Left ventricle myocardium inferior (tissue), 1 donor: Measurements from ENCODE around the gene ACOX2. TPM values are rescaled to one million over a fixed set of nuclear protein-coding genes. Genes with fewer than 3 reads are reported as not detected.
"Not testable (repeated sequence)": the region's sequence is repeated elsewhere in the genome, so short reads cannot be mapped to it uniquely, and the experiment has no call there.

Experiments
- DNase-seq: peaks from one replicate; pipeline ENCODE4 v3.0.0-alpha.2; 2020
- H3K27ac ChIP-seq: fragments of 200-600 bp; replicated peaks from 2 replicates; pipeline ENCODE4 v1.8.0; 2021
- H3K27me3 ChIP-seq: fragments of 200-600 bp; 2 replicates; pipeline ENCODE4 v1.8.0; 2021; ENCODE audit warnings: low read depth
- H3K36me3 ChIP-seq: fragments of 200-600 bp; 2 replicates; pipeline ENCODE4 v1.8.0; 2021
- H3K4me1 ChIP-seq: fragments of 200-600 bp; 2 replicates; pipeline ENCODE4 v1.8.0; 2021
- H3K4me3 ChIP-seq: fragments of 200-600 bp; 2 replicates; pipeline ENCODE4 v1.8.0; 2021; ENCODE audit warnings: mild to moderate bottlenecking, moderate library complexity
- H3K9me3 ChIP-seq: fragments of 200-600 bp; replicated peaks from 2 replicates; pipeline ENCODE4 v1.8.0; 2021
- intact Hi-C: fragments of 100-400 bp; cut with micrococcal nuclease; formaldehyde crosslinking; loops from one replicate; pipeline ENCODE4 v1.11.0; 2022
- total RNA-seq: library from RNA; stranded (reverse); fragmentation: NEBNext Ultra II Directional; extraction: Animal tissue kit (Norgen Biotek cat#: 25700); gene quantifications from one replicate; pipeline ENCODE4 v1.2.1, GENCODE V29; 2021
- TF ChIP-seq, protein P1 (sequence below): fragments of 200-600 bp; IDR thresholded peaks from 2 replicates; pipeline ENCODE4 v1.8.0; 2021; ENCODE audit warnings: antibody characterized with exemption, mild to moderate bottlenecking, borderline replicate concordance
- donor health status: DM: no; HTN: yes; CAD: no; lungs with severe emphysema.

Gene ACOX2
- total RNA-seq, 1 donor from 2014 or later, result 37.2 TPM

DNA sequence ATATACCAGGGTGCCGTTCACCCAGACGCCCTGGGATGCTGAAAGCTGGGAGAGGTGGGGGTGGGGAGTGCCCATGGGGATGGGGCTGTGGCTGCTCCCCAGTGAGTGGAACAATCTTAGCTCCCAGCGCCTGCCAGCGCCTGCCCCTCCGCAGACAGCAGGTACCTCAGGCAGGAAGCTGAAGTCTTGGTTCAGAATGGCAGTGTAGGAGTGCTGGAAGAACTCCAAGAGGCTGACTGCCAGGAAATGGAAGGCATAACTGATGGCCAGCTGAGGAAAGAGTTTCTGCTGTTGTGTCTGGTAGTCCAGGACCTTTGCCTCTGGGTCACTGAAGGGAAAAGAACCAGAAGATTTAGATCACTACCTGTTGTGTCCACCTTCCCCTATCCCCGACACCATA is 8.4 kb downstream of the ACOX2 start:
- peaks cover 23% of the 10 kb centered on the region for H3K4me1 ChIP-seq
- DNase-seq, result peak; percentile 39
- H3K27ac ChIP-seq, result no peak overlapping the region
- H3K9me3 ChIP-seq, result no peaks in the 10 kb centered on the region
- H3K4me3 ChIP-seq, result no peak overlapping the region
- H3K27me3 ChIP-seq, result no peaks in the 10 kb centered on the region
- H3K36me3 ChIP-seq, result peaks cover 93% of the 10 kb centered on the region
- intact Hi-C loops, result no loop called here
- TF ChIP-seq, protein P1, sequence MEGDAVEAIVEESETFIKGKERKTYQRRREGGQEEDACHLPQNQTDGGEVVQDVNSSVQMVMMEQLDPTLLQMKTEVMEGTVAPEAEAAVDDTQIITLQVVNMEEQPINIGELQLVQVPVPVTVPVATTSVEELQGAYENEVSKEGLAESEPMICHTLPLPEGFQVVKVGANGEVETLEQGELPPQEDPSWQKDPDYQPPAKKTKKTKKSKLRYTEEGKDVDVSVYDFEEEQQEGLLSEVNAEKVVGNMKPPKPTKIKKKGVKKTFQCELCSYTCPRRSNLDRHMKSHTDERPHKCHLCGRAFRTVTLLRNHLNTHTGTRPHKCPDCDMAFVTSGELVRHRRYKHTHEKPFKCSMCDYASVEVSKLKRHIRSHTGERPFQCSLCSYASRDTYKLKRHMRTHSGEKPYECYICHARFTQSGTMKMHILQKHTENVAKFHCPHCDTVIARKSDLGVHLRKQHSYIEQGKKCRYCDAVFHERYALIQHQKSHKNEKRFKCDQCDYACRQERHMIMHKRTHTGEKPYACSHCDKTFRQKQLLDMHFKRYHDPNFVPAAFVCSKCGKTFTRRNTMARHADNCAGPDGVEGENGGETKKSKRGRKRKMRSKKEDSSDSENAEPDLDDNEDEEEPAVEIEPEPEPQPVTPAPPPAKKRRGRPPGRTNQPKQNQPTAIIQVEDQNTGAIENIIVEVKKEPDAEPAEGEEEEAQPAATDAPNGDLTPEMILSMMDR, result no peak

DNA sequence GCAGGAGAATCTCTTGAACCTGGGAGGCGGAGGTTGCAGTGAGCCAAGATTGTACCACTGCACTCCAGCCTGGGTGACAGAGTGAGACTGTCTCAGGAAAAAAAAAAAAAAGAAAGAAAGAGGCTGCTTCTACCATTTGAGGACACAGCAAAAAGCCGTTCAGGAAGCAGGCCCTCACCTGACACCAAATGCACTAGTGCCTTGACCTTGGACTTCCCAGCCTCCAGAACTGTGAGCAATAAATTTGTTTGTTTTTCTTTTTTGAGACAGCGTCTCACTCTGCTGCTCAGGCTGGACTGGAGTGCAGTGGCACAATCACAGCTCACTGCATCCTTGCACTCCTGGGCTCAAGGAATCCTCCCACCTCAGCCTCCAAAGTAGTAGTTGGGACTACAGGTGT is 9.6 kb downstream of the ACOX2 start:
- intact Hi-C loops, DNase-seq: not testable (repeated sequence)
- peaks cover 95% of the 10 kb centered on the region for H3K36me3 ChIP-seq

DNA sequence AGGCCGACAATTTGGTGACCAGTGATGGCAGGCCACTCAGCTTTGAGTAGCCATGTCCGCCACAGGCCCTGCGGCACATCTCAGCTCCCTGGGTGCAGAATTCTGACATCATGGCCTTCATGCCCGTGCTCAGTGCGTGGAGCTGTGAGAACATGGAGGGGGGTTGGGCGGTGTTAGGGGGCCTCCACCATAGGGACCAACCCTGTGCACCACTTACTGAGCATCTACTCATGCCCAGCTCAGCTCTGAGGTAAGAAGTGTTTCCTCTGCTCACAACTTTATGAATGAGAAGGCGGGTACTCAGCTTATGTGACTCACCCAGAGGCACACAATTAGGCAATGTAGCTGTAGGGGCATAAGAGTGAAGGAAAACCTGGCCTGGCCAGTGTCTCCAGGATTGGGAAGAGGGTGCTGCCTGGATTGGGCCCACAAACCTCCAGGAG is 10.5 kb downstream of the ACOX2 start:
- Histone ChIP-seq H3K9me3 (no peaks in the 10 kb centered on the region), H3K4me3 (no peak overlapping the region), H3K4me1 (peaks cover 11% of the 10 kb centered on the region), H3K27ac (no peak overlapping the region), H3K27me3 (no peaks in the 10 kb centered on the region), H3K36me3 (peaks cover 95% of the 10 kb centered on the region)
- intact Hi-C loops, result no loop called here
- DNase-seq, result no peak
- TF ChIP-seq, protein P1, result no peak

More for the DNA sequence above, 9.6 kb downstream of the ACOX2 start:
- H3K4me1 ChIP-seq, result peaks cover 13% of the 10 kb centered on the region
- H3K4me3 ChIP-seq, H3K9me3 ChIP-seq, H3K27me3 ChIP-seq, H3K27ac ChIP-seq: not testable (repeated sequence)

GRCh38 chr3:58524326-58524888 is 12.6 kb downstream of the ACOX2 start:
- Histone ChIP-seq H3K9me3 (no peaks in the 10 kb centered on the region), H3K27ac (no peak overlapping the region), H3K4me3 (no peak overlapping the region), H3K36me3 (peaks cover 96% of the 10 kb centered on the region), H3K27me3 (no peaks in the 10 kb centered on the region), H3K4me1 (peaks cover 11% of the 10 kb centered on the region)
- TF ChIP-seq, protein P1, result no peak
- intact Hi-C loops, result no loop called here
- DNase-seq, result no peak

- intact Hi-C loops, result no loop called here
- Histone ChIP-seq H3K36me3 (peaks cover 98% of the 10 kb centered on the region), H3K27me3 (no peaks in the 10 kb centered on the region), H3K4me3 (no peak overlapping the region), H3K4me1 (no peaks in the 10 kb centered on the region), H3K9me3 (no peaks in the 10 kb centered on the region), H3K27ac (no peak overlapping the region)
- TF ChIP-seq, protein P1, result no peak
- no peak for DNase-seq
Observed at GRCh38 chr3:58522759-58523425, 14.1 kb downstream of the ACOX2 start.

- H3K27me3 ChIP-seq, result no peaks in the 10 kb centered on the region
- H3K4me3 ChIP-seq, result no peak overlapping the region
- H3K4me1 ChIP-seq, result no peaks in the 10 kb centered on the region
- no peak overlapping the region for H3K27ac ChIP-seq
- H3K9me3 ChIP-seq, result no peaks in the 10 kb centered on the region
- intact Hi-C loops, result no loop called here
- no peak for DNase-seq
- peaks cover 96% of the 10 kb centered on the region for H3K36me3 ChIP-seq
- TF ChIP-seq, protein P1, result no peak
Observed at GRCh38 chr3:58521917-58522631, 14.9 kb downstream of the ACOX2 start.
